Body of pancreas (tissue), 4 donors: ENCODE measurements around the gene MXD4. TPM values are rescaled to one million over a fixed set of nuclear protein-coding genes. Genes with fewer than 3 reads are reported as not detected.
A peak's percentile ranks its signal among the peaks of the same experiment; 100 is the strongest.

Source experiments
- ATAC-seq: fragments of 150-250 bp; one replicate; pipeline ENCODE4 v1.9.1; 2016
- DNase-seq, 4 donors: peaks; one replicate each; pipeline ENCODE4 v3.0.0-alpha.2; 2019
- H3K27ac ChIP-seq, 4 donors: fragments of 200-600 bp; sonication (generic); 1 replicate in 3 of 4; 2 replicates in 1 of 4; pipeline versions ENCODE4 v1.5.1 to v1.6.1; 2016 to 2019; ENCODE audit warnings: mild to moderate bottlenecking in 1 of 4, mixed read lengths in 1 of 4, moderate library complexity in 1 of 4
- H3K27me3 ChIP-seq, 2 donors: fragments of 200-600 bp; sonication (generic); one replicate each; pipeline ENCODE4 v1.6.0; 2016; ENCODE audit warnings: mild to moderate bottlenecking in 1 of 2
- H3K36me3 ChIP-seq, 2 donors: fragments of 200-600 bp; sonication (generic); replicated peaks in 1 of 2; 2 replicates each; pipeline ENCODE4 v1.5.1; 2016; ENCODE audit warnings: low read depth in 2 of 2; ENCODE audit not compliant: insufficient read depth in 1 of 2
- H3K4me1 ChIP-seq: fragments of 200-600 bp; sonication (generic); one replicate; pipeline ENCODE4 v1.6.0; 2016
- H3K4me3 ChIP-seq, 2 donors: fragments of 200-600 bp; sonication (generic); 1 replicate in 1 of 2; 2 replicates in 1 of 2; pipeline ENCODE4 v1.5.1; 2016 to 2019
- H3K9me3 ChIP-seq, 3 donors: fragments of 200-600 bp; sonication (generic); 1 replicate in 2 of 3; 2 replicates in 1 of 3; pipeline ENCODE4 v1.5.1; 2016
- POLR2A ChIP-seq, 3 donors: fragments of 450-650 bp; IDR thresholded peaks; one replicate each; pipeline ENCODE4 v1.6.1; 2016; ENCODE audit warnings: antibody characterized with exemption in 3 of 3, mild to moderate bottlenecking in 2 of 3
- WGBS, 2 donors: methylation state at CpG; one replicate each; pipeline ENCODE4 v1.1.5; 2017; 5-methylcytosine and 5-hydroxymethylcytosine counted together
- intact Hi-C: fragments of 100-400 bp; cut with DNase I; formaldehyde crosslinking; loops from one replicate; pipeline ENCODE4 v1.15.1; 2023
- total RNA-seq, 2 donors: library from RNA; depleted of rRNA; stranded (reverse); fragments of >200 nt; gene quantifications; one replicate each; pipeline ENCODE4 v1.1.0, GENCODE V29; 2016
- TF ChIP-seq, protein P1 (sequence below), 7 experiments: fragments of 450-650 bp in 4 of 7; fragments of 200-600 bp in 3 of 7; sonication (generic) in 3 of 7; IDR thresholded peaks; one replicate each; pipeline ENCODE4 v1.5.1; 2016 to 2019; ENCODE audit warnings: antibody characterized with exemption in 7 of 7

The MXD4 gene
- total RNA-seq, 2 donors from 2014 or later, result 40.7 to 45.5 TPM

DNA sequence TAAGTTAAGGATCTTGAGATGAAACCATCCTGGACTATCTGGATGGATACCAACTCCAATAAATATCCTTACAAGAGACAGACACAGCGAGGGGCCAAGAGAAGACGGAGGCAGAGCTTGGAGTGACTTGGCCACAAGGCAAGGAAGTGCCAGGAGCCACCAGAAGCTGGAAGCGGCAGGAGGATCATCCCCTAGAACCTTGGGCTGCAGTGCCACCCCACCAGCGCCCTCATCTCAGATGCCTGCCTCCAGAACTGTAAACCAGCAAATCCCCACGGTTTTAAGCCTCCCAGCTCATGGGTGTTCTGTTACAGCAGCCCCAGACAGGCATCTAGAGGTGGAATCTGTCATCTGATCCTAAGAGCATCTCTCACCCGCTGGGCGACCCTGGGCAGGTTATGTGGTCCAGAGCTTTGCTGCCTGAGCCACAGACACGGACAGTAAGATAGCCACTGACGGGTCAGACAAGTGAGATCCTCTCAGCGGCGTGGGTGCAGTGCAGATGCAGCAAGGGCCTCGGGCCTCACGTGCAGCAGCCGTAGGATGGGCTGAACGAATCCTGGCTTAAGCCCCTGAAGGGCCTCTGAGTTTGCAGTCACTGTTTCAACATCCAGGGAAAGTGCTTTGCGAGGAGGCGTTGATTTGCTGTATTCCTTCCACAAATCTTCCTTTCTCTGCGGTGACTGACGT lies 25.1 kb upstream of the MXD4 start:
- no peak for TF ChIP-seq POLR2A (IDR thresholded peaks at IDR 0.05)
- TF ChIP-seq, protein P1, sequence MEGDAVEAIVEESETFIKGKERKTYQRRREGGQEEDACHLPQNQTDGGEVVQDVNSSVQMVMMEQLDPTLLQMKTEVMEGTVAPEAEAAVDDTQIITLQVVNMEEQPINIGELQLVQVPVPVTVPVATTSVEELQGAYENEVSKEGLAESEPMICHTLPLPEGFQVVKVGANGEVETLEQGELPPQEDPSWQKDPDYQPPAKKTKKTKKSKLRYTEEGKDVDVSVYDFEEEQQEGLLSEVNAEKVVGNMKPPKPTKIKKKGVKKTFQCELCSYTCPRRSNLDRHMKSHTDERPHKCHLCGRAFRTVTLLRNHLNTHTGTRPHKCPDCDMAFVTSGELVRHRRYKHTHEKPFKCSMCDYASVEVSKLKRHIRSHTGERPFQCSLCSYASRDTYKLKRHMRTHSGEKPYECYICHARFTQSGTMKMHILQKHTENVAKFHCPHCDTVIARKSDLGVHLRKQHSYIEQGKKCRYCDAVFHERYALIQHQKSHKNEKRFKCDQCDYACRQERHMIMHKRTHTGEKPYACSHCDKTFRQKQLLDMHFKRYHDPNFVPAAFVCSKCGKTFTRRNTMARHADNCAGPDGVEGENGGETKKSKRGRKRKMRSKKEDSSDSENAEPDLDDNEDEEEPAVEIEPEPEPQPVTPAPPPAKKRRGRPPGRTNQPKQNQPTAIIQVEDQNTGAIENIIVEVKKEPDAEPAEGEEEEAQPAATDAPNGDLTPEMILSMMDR (IDR thresholded peaks at IDR 0.05), result no peak
- Histone ChIP-seq H3K27me3 (no peaks in the 10 kb centered on the region), H3K4me1 (no peaks in the 10 kb centered on the region), H3K9me3 (no peaks in the 10 kb centered on the region), H3K36me3 (no peaks in the 10 kb centered on the region), H3K4me3 (no peak overlapping the region), H3K27ac (no peak overlapping the region)
- intact Hi-C loops, result no loop called here
- WGBS, 2 donors, result 81 to 96% methylated on average over 5 to 19 of the region's 19 CpGs
- ATAC-seq, result no peak
- DNase-seq, result peak in 1 of 4 donors; percentile 4

DNA sequence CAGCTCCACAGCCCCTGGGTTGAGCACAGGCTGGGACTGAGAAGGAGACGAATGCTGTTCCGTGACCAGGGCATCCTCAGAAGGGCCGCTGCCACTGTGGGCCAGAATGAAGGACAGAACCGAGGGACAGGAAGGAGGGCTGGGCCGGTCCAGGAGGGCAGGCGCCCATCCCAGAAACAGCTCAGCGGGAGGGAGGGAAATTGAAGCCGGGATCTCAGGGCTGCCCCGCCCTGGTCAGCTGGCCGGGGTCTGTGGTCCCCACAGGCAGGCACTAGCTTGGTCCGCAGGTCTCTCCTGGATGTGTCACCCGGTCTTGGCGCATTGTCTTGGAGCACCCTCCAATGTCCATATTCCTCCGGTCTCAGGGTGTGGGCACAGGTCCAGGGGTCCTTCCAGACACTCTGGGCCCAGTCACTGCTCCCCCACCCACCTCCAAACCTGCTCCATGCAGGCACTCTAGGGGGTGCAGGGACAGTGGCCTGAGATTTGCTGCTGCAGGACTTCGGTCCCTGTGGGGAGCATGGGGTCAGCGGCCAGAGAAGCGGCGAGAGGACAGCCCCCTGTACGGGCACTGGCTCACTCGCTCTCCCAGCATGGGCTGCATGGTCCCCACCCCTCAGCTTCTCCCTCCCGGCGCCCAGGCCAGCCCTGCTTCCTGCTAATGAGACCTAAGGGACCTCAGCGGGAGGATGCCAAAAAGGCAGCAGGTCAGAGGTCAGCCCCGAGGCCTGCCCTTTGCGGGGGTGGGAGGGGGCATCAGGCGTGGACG lies 23.9 kb upstream of the MXD4 start:
- Histone ChIP-seq H3K4me3 (no peak overlapping the region), H3K36me3 (no peaks in the 10 kb centered on the region), H3K4me1 (no peaks in the 10 kb centered on the region), H3K27me3 (no peaks in the 10 kb centered on the region), H3K9me3 (no peaks in the 10 kb centered on the region), H3K27ac (no peak overlapping the region)
- no peak for TF ChIP-seq POLR2A (IDR thresholded peaks at IDR 0.05)
- WGBS, 2 donors, result 78 to 80% methylated on average over 17 to 26 of the region's 27 CpGs
- DNase-seq (peak in 1 of 4 donors; percentile 2), ATAC-seq (no peak)
- intact Hi-C loops, result no loop called here

DNA sequence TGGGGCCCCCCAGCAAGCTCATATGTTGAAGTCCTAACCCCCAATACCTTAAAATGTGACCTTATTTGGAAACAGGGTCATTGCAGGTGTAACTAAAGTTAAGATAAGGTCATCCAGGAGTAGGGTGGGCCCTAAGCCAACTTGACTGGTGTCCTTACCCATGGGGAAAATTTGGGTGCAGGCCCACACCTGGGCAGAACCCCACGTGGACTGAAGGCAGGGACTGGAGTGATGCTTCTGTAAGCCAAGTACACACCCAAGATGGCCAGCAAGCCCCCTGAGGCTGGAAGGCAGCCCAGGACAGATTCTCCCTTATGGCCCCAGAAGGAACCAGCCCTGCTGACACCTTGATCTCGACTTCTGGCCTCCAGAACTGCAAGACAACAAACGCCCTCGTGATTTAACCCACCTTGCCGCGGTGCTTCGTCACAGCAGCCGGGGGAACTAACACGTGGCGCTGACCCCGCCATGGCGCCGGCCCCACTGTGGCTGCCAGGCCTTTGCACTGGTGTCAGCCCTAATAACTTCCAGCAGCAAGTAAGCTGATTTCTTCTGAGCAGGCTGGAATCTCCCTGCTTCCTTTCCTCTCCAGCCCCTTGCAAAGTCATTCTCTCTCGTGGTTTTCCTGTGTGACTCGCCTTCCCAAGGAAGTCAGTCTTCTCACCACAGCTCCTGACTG lies 23.2 kb upstream of the MXD4 start:
- Histone ChIP-seq H3K4me1 (no peaks in the 10 kb centered on the region), H3K27me3 (no peaks in the 10 kb centered on the region), H3K4me3 (no peak overlapping the region), H3K27ac (no peak overlapping the region), H3K36me3 (no peaks in the 10 kb centered on the region), H3K9me3 (no peaks in the 10 kb centered on the region)
- intact Hi-C loops, result no loop called here
- ATAC-seq (no peak), DNase-seq (peak in 1 of 4 donors; percentile 3)
- TF ChIP-seq, protein P1 (IDR thresholded peaks at IDR 0.05), result no peak
- no peak for TF ChIP-seq POLR2A (IDR thresholded peaks at IDR 0.05)
- WGBS, 2 donors, result 82 to 89% methylated on average over 8 to 15 of the region's 15 CpGs

DNA sequence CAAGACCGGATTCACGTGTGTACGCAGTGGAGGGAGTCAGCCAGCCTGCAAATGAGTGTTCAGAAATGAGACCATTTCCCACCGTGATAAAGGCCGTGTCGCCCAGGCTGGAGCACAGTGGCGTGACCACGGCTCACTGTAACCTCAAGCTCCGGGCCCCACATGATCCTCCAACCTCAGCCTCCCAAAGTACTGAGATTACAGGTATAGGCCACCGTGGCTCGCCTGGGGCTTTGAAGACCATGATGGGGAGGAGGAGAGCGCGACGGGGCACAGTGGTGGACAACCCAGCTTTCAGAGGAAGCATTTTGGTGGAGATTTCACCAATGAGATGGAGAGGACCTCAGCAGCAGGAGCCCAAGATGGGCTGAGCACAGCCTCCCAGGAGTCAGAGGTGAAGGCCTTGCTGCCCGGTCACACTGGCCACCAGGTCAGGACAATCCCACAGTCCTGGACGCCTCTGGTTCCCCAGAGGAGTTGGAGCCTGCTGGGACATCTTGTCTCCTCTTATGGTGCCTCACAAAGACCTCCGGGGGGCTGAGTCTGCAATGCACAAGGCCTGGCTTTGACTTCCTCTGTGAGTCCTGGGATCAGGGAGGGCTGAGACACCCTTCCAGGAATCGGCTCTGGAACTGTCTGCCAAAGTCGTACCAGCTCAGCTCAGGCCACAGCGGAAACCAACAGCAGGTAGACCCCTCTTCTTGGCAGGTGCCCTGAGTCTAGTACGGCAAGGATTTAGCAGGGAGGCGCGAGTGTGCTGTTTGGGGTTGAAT lies 22.4 kb upstream of the MXD4 start:
- H3K4me3 ChIP-seq, result no peak overlapping the region
- no peaks in the 10 kb centered on the region for H3K27me3 ChIP-seq
- no peaks in the 10 kb centered on the region for H3K4me1 ChIP-seq
- H3K27ac ChIP-seq, result no peak overlapping the region
- no peaks in the 10 kb centered on the region for H3K36me3 ChIP-seq
- no peaks in the 10 kb centered on the region for H3K9me3 ChIP-seq
- intact Hi-C loops, result no loop called here
- DNase-seq (peak in 1 of 4 donors; percentile 3), ATAC-seq (no peak)
- no peak for TF ChIP-seq POLR2A (IDR thresholded peaks at IDR 0.05)
- TF ChIP-seq, protein P1 (IDR thresholded peaks at IDR 0.05), result no peak
- WGBS, 2 donors, result 93 to 95% methylated on average over 14 to 21 of the region's 23 CpGs
